Cerebellar cortex (tissue), 1 donor: ENCODE data around the gene HNRNPD.
"Not testable (repeated sequence)": the region's sequence is repeated elsewhere in the genome, so short reads cannot be mapped to it uniquely, and the experiment has no call there.

Experiments
- DNase-seq: peaks from one replicate; pipeline ENCODE4 v3.0.0-alpha.2; 2015; ENCODE audit warnings: low spot score

The HNRNPD gene

DNA sequence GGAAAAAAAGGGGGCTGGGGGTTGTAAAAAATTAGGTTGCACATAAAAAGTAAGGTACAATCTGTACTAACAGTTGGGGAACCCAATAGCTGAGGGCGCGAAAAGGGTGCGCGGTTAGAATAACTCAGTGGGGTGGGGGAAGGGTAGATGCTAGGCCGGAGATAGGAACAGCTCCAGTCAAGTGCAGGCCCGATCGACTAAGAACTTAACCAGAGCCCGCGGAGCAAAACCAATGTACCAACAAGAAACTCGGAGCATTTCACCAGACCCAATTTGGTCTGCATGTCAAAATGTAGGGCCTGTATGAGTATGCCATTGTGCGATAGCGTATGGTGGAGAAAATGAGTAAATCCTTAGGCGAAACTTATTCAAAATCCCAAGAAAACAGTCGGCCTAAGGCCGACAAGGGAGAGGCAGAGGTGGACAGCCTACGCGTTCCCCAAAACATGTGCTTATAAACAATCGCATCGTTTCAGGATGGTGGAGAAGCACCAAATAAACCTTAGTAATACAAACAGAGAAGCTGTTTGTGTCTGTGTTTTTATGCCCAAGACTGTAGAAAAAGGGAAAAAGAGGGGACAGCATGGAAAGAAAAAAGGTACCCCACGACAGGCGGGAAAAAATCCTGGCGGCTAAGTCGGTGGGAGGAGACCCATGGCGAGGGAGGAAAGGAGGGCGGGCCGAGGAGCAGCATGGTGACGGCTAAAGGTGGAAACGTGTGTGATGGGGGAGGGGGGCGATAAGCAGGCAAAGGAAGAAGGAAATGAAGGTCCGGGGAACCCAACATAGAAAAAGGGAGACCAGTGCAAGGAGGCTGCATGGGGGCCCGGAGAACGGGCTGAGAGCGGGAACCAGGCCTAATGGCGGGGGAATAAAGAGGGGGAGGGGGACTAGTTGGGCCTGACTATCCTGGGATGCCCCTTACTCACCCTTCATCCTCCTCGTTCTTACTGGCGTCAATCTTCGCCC lies 990 bp downstream of the HNRNPD start:
- DNase-seq, result peak; percentile 79

DNA sequence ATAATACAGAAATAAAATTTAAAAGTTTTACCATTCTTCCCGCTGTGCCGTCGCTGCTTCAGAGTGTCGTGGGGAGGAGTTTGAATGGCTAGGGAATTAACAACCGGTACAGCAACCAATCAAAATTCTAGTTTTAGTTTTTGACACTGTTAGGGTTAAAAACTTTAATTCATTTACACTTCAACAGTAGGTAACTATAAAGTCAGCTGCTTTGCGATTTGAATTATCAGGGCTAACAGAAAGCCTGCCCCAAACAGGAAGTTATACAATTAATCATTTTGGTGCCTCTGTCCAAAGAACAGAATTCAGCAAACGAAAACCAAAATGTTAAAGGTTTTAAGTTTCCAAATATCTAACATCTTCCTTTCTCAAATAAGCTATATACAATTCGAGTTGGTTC lies 2.3 kb downstream of the HNRNPD start:
- no peak for DNase-seq

GRCh38 chr4:82367438-82368097 lies 6.2 kb downstream of the HNRNPD start:
- DNase-seq, result no peak

DNA sequence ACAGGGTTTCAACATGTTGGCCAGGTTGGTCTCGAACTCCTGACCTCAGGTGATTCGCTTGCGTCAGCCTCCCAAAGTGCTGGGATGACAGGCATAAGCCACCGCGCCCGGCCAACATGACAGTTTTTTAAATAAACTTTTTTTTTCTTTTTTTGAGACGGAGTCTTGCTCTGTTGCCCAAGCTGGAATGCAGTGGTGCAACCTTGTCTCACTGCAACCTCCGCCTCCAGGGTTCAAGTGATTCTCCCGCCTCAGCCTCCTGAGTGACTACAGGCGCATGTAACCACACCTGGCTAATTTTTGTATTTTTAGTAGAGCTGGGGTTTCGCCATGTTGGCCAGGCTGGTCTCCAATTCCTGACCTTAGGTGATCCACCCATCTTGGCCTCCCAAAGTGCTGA lies 7.4 kb downstream of the HNRNPD start:
- not testable (repeated sequence) for DNase-seq

GRCh38 chr4:82363896-82364487 lies 9.8 kb downstream of the HNRNPD start:
- no peak for DNase-seq

- DNase-seq, result no peak
Observed at GRCh38 chr4:82362565-82362964, 11.2 kb downstream of the HNRNPD start.

DNA sequence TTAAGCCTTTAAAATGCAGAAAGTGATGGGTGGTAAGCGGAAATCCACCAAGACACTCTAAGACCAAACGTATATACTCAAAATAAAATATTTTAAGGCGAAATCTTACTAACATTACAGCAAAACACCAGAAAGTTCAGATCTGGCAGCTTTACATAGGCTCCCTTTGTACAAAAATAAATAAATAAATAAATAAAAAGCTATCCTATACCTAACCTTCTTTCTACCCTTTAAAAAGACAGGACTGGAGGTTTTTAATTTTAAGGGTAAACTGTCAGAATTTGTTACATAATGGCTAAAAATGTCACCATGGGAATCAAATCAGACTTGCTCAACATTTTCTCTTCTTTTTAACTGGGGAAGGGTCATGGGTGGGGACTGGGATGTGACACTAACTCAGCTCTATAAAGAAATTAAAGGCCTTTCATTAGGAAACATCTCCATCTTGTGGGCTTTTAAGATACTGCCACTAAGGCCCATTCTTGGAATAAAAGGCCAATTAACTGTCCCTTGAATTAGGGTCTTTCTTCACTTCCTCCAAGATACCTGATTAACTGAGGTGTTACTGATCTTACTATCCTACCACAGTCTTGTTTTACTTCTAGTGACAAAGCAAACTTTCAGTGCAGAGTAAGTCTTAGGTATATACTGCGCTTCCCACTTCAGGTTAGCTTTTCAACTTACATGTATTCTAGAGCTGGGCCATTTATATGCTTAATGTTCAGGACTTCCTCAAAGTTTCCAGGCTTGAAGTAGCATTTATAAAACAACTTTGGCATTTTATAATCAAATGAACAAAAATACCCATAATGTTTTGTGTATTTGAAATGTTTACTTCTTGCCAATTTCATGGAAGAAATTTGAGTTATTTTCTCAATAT lies 13.3 kb downstream of the HNRNPD start:
- DNase-seq, result peak; percentile 63

- DNase-seq, result no peak
Observed at GRCh38 chr4:82358847-82359246, 14.9 kb downstream of the HNRNPD start.

DNA sequence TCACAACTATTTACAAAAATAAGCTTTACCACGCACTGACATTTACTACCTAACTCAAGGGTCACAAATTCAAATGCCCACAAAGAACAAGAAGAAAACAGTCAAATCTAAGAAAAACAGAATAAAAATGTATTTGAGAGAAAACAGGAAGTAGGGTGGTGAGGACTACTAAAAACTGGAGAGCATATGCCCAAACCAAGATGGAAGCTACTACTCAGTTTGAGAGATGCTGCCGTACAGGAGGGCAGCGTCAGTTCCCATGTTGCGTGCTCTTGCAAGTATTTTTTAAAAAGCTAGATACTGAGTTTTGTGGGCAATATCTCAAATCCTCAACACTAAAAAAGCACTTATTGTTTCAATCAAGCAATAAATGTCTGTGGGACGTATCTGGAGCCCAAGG lies 16.2 kb downstream of the HNRNPD start:
- DNase-seq, result no peak

DNA sequence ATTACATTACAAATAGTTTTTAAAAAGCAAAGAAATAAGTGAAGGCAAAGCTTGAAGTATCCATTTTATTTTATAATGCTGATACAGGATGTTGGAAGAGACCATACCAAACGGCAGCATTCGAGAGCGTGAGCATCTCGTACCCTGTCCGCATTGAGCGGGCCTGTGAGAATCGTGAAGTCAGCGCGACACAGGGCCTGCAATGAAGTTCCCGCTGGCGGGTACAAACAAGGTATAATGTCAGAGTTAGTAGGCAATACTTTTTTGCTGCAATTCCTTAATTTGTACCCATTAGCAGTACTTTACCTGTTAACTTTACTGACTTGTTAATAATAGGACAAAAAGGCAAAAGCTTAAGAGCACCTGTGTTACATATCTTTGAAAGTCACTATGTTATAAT lies 19.0 kb downstream of the HNRNPD start:
- no peak for DNase-seq

GRCh38 chr4:82352825-82353366 lies 20.9 kb downstream of the HNRNPD start:
- DNase-seq, result no peak

- no peak for DNase-seq
Observed at GRCh38 chr4:82352118-82352824, 21.5 kb downstream of the HNRNPD start.

DNA sequence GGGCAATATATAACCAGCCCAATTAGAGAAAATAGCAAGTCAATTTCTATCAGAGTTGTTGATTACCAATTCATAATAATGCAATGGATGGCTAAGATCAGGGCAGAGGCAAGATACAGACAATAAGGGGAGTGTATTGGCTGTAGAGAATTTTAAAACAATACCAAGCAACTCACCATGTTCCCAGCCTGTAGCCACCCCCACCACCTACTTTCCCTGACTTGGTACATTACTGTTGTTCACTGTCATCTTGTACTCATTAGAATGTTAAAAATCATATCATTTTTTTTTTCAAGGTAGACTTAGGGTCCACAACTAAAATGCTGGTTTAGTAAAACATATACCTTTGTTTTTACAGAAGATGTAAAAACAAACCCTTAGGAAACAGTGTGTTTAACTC lies 27.7 kb downstream of the HNRNPD start:
- DNase-seq, result no peak

GRCh38 chr4:82335043-82335442 lies 38.7 kb downstream of the HNRNPD start:
- no peak for DNase-seq

DNA sequence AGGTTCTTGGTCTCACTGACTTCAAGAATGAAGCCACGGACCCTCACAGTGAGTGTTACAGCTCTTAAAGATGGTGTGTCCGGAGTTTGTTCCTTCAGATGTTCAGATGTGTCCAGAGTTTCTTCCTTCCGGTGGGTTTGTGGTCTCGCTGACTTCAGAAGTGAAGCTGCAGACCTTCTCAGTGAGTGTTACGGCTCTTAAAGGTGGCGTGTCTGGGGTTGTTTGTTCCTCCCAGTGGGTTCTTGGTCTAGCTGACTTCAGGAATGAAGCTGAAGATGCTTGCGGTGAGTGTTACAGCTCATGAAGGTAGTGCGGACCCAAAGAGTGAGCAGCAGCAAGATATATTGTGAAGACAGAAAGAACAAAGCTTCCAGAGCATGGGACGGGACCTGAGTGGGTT lies 40.1 kb downstream of the HNRNPD start:
- DNase-seq, result not testable (repeated sequence)

DNA sequence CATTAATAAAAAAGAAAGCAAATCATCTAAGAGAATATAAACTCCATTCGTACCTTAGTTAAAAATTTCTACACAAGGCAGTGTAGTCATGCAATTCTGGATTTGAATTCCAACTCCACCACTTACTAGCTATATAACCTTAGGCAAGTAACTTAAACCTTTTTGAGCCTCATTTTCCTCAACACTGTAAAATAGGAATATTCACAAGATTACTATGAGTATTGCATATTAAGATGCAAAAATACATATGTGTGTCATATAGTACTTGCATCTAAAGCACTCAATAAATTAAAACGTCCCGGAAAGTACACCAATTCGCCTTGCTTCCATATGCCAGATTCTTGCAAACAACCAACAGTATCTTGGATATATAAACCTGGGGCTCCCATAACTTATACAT lies 42.0 kb downstream of the HNRNPD start:
- DNase-seq, result no peak

DNA sequence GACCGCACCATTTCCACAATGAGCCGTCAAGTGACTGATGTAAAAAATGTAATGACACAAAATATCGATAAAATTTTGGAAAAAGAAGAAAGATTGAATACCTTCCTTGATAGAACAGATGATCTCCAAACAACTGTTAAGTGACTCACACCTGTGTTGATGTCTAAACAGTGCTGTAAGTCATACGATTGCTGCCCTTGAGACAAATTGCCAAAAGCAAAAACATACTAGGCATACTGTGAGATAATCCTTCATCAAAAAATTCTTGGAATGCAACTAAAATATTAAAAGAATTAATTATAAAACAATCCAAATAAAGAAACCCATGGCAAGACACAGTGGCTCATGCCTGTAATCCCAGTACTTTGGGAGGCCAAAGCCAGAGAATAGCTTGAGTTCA lies 53.4 kb downstream of the HNRNPD start:
- DNase-seq, result no peak

DNA sequence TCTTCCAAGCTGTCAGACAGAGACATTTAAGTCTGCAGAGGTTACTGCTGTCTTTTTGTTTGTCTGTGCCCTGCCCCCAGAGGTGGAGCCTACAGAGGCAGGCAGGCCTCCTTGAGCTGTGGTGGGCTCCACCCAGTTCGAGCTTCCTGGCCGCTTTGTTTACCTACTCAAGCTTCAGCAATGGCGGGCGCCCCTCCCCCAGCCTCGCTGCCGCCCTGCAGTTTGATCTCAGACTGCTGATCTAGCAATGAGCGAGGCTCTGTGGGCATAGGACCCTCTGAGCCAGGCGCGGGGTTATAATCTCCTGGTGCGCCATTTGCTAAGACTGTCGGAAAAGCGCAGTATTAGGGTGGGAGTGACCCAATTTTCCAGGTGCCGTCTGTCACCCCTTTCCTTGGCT lies 70.7 kb downstream of the HNRNPD start:
- not testable (repeated sequence) for DNase-seq
